Measurements from ENCODE around the gene KIF21B. TPM values are rescaled to one million over a fixed set of nuclear protein-coding genes. Genes with fewer than 3 reads are reported as not detected.

Gene KIF21B
- total and polyA plus RNA-seq, 8 donors = 2.0 to 15.1 (median 9.5) TPM

- intact Hi-C loops (cut with DNase I) = no loop called here
- DNase-seq (no peak), ATAC-seq (no peak)
- peaks cover 0 to 78% of the 10 kb centered on the region in 2 donors for H3K36me3 ChIP-seq
- no peaks in the 10 kb centered on the region for H3K9me3 ChIP-seq
- no peaks in the 10 kb centered on the region for H3K4me1 ChIP-seq
- no peaks in the 10 kb centered on the region for H3K27me3 ChIP-seq
- H3K27ac ChIP-seq = no peak overlapping the region
- no peak for TF ChIP-seq CTCF (IDR thresholded peaks at IDR 0.05)
- no peak overlapping the region for H3K4me3 ChIP-seq
Measured at GRCh38 chr1:201002510-201002909, 21.0 kb downstream of the KIF21B start.

GRCh38 chr1:201001962-201002361 is 21.6 kb downstream of the KIF21B start:
- ATAC-seq (no peak), DNase-seq (no peak)
- no peak overlapping the region for H3K4me3 ChIP-seq
- H3K27me3 ChIP-seq = no peaks in the 10 kb centered on the region
- peaks cover 0 to 84% of the 10 kb centered on the region in 2 donors for H3K36me3 ChIP-seq
- H3K4me1 ChIP-seq = no peaks in the 10 kb centered on the region
- intact Hi-C loops (cut with DNase I) = no loop called here
- H3K27ac ChIP-seq = no peak overlapping the region
- H3K9me3 ChIP-seq = no peaks in the 10 kb centered on the region
- TF ChIP-seq CTCF (IDR thresholded peaks at IDR 0.05) = no peak

- Histone ChIP-seq H3K36me3 (peaks cover 0 to 96% of the 10 kb centered on the region in 2 donors), H3K4me1 (no peaks in the 10 kb centered on the region), H3K4me3 (no peak overlapping the region), H3K9me3 (no peaks in the 10 kb centered on the region), H3K27me3 (no peaks in the 10 kb centered on the region), H3K27ac (no peak overlapping the region)
- DNase-seq = no peak
- no peak for TF ChIP-seq CTCF (IDR thresholded peaks at IDR 0.05)
- ATAC-seq = no peak
- intact Hi-C loops (cut with DNase I) = no loop called here
Measured at GRCh38 chr1:201000391-201000790, 23.1 kb downstream of the KIF21B start.

- TF ChIP-seq CTCF (IDR thresholded peaks at IDR 0.05) = no peak
Measured at GRCh38 chr1:200999667-201000066, 23.8 kb downstream of the KIF21B start.

GRCh38 chr1:200998323-200998722 is 25.2 kb downstream of the KIF21B start:
- Histone ChIP-seq H3K9me3 (no peaks in the 10 kb centered on the region), H3K27me3 (no peaks in the 10 kb centered on the region), H3K36me3 (peaks cover 0 to 90% of the 10 kb centered on the region in 2 donors), H3K4me3 (no peak overlapping the region), H3K27ac (no peak overlapping the region), H3K4me1 (no peaks in the 10 kb centered on the region)
- no peak for TF ChIP-seq CTCF (IDR thresholded peaks at IDR 0.05)
- DNase-seq (no peak), ATAC-seq (no peak)
- intact Hi-C loops (cut with DNase I) = no loop called here

More at GRCh38 chr1:200999667-201000066, 23.8 kb downstream of the KIF21B start:
- H3K36me3 ChIP-seq = peaks cover 0 to 96% of the 10 kb centered on the region in 2 donors
- DNase-seq (no peak), ATAC-seq (no peak)
- no peaks in the 10 kb centered on the region for H3K4me1 ChIP-seq
- H3K9me3 ChIP-seq = no peaks in the 10 kb centered on the region
- H3K4me3 ChIP-seq = no peak overlapping the region
- intact Hi-C loops (cut with DNase I) = no loop called here
- no peak overlapping the region for H3K27ac ChIP-seq
- no peaks in the 10 kb centered on the region for H3K27me3 ChIP-seq

Data from left lung (tissue), 10 donors.